ENCODE results near the gene LPO. TPM values are rescaled to one million over a fixed set of nuclear protein-coding genes. Genes with fewer than 3 reads are reported as not detected.

The LPO gene
- total RNA-seq, 1 donor from 2014 or later, result not detected

DNA sequence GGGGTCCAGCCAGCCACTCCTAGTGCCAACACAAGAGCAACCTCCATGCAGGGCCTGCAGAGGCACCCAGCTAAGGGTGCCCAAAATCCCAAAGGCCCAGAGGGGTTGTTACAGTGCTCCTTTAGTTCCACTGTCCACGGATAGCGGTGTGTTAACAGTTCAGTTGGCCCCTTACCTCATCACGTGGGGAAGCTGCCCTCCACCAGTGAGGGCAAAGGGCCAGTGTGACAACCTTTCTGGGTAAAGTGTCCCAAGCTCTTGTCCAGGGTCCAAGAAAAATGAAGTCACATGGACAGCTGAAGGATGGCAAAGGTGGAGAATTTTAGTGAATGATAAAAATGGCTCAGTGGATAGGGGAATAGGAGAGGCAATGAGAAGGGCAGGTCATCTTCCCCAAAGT lies 10.7 kb upstream of the LPO start:
- peaks cover 5 to 14% (median 10%) of the 10 kb centered on the region in 3 donors for H3K27me3 ChIP-seq (ENCODE audit: control insufficient read depth in 3 of 3, insufficient read depth in 3 of 3, low read length in 3 of 3)
- peaks cover 0 to 5% (median 0%) of the 10 kb centered on the region in 3 donors for H3K4me1 ChIP-seq (ENCODE audit: control insufficient read depth in 3 of 3, insufficient read depth in 3 of 3, low read length in 3 of 3)
- H3K4me3 ChIP-seq (ENCODE audit: low read length in 3 of 3), result no peak overlapping the region
- no peak overlapping the region for H3K9ac ChIP-seq (ENCODE audit: low read depth in 1 of 3, low read length in 3 of 3)
- H3K36me3 ChIP-seq (ENCODE audit: control insufficient read depth in 3 of 3, insufficient read depth in 3 of 3, low read length in 3 of 3), result no peaks in the 10 kb centered on the region
- no peaks in the 10 kb centered on the region for H3K9me3 ChIP-seq (ENCODE audit: control insufficient read depth in 3 of 3, low read length in 3 of 3)
- H3K27ac ChIP-seq (ENCODE audit: low read depth, low read length), result no peak overlapping the region

DNA sequence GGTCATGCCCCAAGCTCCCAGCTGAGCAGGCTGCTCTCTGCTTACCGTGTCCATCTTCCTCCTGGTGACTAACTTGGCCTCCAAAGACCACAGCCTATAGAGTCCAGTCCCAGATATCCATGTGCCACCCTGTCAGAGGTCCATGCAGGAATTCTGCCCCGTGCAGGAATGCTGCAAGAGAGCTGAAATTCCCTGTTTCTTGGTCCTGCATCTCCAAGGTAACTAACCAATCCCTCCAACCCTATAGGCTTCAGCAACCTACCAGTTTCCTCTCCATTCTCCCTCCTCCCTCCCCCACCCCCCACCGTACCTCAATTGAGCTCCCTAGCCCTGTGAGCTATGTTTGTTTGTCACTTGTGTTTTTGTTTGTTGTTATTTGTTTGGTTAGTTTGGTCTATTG lies 9.7 kb upstream of the LPO start:
- Histone ChIP-seq H3K27me3 (ENCODE audit: control insufficient read depth in 3 of 3, insufficient read depth in 3 of 3, low read length in 3 of 3) (peaks cover 5 to 18% (median 13%) of the 10 kb centered on the region in 3 donors), H3K9me3 (ENCODE audit: control insufficient read depth in 3 of 3, low read length in 3 of 3) (no peaks in the 10 kb centered on the region), H3K4me3 (ENCODE audit: low read length in 3 of 3) (no peak overlapping the region), H3K36me3 (ENCODE audit: control insufficient read depth in 3 of 3, insufficient read depth in 3 of 3, low read length in 3 of 3) (no peaks in the 10 kb centered on the region), H3K9ac (ENCODE audit: low read depth in 1 of 3, low read length in 3 of 3) (no peak overlapping the region), H3K27ac (ENCODE audit: low read depth, low read length) (no peak overlapping the region), H3K4me1 (ENCODE audit: control insufficient read depth in 3 of 3, insufficient read depth in 3 of 3, low read length in 3 of 3) (peaks cover 0 to 5% (median 0%) of the 10 kb centered on the region in 3 donors)

DNA sequence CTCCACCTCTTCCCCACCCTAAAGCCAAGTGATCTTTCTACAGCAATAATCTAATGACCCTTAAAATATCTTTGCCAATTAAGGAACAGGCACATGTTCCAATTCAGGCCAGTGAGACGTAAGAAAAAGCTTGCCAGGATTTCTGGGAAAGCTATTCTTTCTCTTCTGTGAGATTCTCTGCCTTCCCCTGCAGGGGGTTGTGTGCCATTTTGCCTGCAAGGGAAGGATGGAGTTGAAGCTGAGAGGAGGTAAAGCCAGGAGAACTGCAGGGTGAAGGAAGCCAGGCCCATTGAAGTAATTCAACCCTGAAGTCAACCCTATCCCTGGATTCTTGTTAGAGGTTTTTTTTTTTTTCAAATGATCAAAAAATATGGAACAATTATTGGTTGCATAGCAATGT lies 9.0 kb upstream of the LPO start:
- H3K4me3 ChIP-seq (ENCODE audit: low read length in 3 of 3), result no peak overlapping the region
- H3K9me3 ChIP-seq (ENCODE audit: control insufficient read depth in 3 of 3, low read length in 3 of 3), result no peaks in the 10 kb centered on the region
- peaks cover 0 to 5% (median 0%) of the 10 kb centered on the region in 3 donors for H3K4me1 ChIP-seq (ENCODE audit: control insufficient read depth in 3 of 3, insufficient read depth in 3 of 3, low read length in 3 of 3)
- H3K9ac ChIP-seq (ENCODE audit: low read depth in 1 of 3, low read length in 3 of 3), result no peak overlapping the region
- peaks cover 5 to 18% (median 13%) of the 10 kb centered on the region in 3 donors for H3K27me3 ChIP-seq (ENCODE audit: control insufficient read depth in 3 of 3, insufficient read depth in 3 of 3, low read length in 3 of 3)
- no peak overlapping the region for H3K27ac ChIP-seq (ENCODE audit: low read depth, low read length)
- H3K36me3 ChIP-seq (ENCODE audit: control insufficient read depth in 3 of 3, insufficient read depth in 3 of 3, low read length in 3 of 3), result no peaks in the 10 kb centered on the region

DNA sequence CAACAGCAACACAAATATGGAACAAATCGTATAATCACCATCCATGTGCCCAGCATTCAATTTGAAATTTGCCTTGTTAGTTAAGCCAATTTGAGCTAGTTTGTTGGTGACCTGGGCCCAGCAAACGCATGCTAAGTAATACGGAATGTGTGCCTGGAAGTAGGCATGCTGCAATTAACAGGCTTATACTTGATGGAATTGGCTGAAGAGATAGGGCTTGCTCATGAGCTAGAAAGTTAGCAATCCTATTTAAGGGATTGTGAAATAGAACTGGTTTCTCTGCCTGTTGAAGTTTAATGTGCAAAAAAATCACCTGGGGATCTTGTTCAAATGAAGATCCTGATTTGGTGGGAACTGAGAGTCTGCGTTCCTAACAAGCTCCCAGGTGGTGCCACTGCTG lies 8.5 kb upstream of the LPO start:
- Histone ChIP-seq H3K27me3 (ENCODE audit: control insufficient read depth in 3 of 3, insufficient read depth in 3 of 3, low read length in 3 of 3) (peaks cover 5 to 18% (median 13%) of the 10 kb centered on the region in 3 donors), H3K9ac (ENCODE audit: low read depth in 1 of 3, low read length in 3 of 3) (no peak overlapping the region), H3K36me3 (ENCODE audit: control insufficient read depth in 3 of 3, insufficient read depth in 3 of 3, low read length in 3 of 3) (no peaks in the 10 kb centered on the region), H3K4me3 (ENCODE audit: low read length in 3 of 3) (no peak overlapping the region), H3K9me3 (ENCODE audit: control insufficient read depth in 3 of 3, low read length in 3 of 3) (no peaks in the 10 kb centered on the region), H3K4me1 (ENCODE audit: control insufficient read depth in 3 of 3, insufficient read depth in 3 of 3, low read length in 3 of 3) (peaks cover 0 to 5% (median 0%) of the 10 kb centered on the region in 3 donors), H3K27ac (ENCODE audit: low read depth, low read length) (no peak overlapping the region)

DNA sequence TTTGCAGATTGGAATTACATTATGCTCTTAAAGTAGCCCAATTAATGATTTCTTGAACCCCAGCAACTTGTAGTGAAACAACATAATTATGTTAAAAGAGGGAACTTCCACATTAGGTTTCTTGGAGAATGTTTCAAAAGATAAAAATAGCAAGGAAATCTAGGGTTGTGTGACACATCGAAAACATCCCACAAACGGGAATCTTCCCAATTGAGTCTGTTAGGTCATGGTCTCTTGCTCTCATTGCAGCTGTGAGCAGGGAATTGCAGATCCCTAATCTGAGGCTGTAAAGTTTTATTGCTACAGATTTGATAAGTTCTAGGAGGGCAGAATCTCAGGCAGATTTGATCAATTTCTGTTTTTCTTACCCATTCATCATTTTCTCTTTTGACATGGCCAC lies 6.7 kb upstream of the LPO start:
- H3K4me3 ChIP-seq (ENCODE audit: low read length in 3 of 3), result no peak overlapping the region
- peaks cover 0 to 5% (median 0%) of the 10 kb centered on the region in 3 donors for H3K4me1 ChIP-seq (ENCODE audit: control insufficient read depth in 3 of 3, insufficient read depth in 3 of 3, low read length in 3 of 3)
- H3K27ac ChIP-seq (ENCODE audit: low read depth, low read length), result no peak overlapping the region
- peaks cover 13 to 18% (median 17%) of the 10 kb centered on the region in 3 donors for H3K27me3 ChIP-seq (ENCODE audit: control insufficient read depth in 3 of 3, insufficient read depth in 3 of 3, low read length in 3 of 3)
- H3K9ac ChIP-seq (ENCODE audit: low read depth in 1 of 3, low read length in 3 of 3), result no peak overlapping the region
- no peaks in the 10 kb centered on the region for H3K9me3 ChIP-seq (ENCODE audit: control insufficient read depth in 3 of 3, low read length in 3 of 3)
- no peaks in the 10 kb centered on the region for H3K36me3 ChIP-seq (ENCODE audit: control insufficient read depth in 3 of 3, insufficient read depth in 3 of 3, low read length in 3 of 3)

DNA sequence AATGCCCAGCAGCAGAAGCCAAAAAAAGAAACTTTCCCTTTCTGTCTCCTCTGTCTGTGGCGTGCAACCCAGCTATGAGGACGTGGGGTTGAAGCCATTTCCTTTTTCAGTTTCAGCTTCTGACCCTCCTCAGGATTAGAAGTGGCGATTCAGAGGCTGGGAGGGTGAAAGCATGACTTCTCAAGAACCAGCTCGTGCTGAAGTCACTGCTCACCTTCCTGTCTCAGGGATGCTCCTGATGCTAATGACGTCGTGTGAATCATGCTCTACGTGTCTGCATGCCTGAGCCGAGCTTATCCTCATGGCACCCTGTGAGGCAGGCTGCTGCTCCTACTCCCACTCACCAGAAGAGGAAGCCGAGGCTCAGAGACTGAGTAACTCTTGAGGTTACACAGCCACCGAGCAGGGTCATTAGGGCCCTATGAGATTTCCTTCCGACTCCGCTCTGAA lies 5.7 kb upstream of the LPO start:
- Histone ChIP-seq H3K4me1 (ENCODE audit: control insufficient read depth in 3 of 3, insufficient read depth in 3 of 3, low read length in 3 of 3) (peaks cover 0 to 5% (median 0%) of the 10 kb centered on the region in 3 donors), H3K4me3 (ENCODE audit: low read length in 3 of 3) (no peak overlapping the region), H3K9me3 (ENCODE audit: control insufficient read depth in 3 of 3, low read length in 3 of 3) (no peaks in the 10 kb centered on the region), H3K27ac (ENCODE audit: low read depth, low read length) (no peak overlapping the region), H3K36me3 (ENCODE audit: control insufficient read depth in 3 of 3, insufficient read depth in 3 of 3, low read length in 3 of 3) (no peaks in the 10 kb centered on the region), H3K27me3 (ENCODE audit: control insufficient read depth in 3 of 3, insufficient read depth in 3 of 3, low read length in 3 of 3) (peaks cover 14 to 17% (median 15%) of the 10 kb centered on the region in 3 donors), H3K9ac (ENCODE audit: low read depth in 1 of 3, low read length in 3 of 3) (no peak overlapping the region)

DNA sequence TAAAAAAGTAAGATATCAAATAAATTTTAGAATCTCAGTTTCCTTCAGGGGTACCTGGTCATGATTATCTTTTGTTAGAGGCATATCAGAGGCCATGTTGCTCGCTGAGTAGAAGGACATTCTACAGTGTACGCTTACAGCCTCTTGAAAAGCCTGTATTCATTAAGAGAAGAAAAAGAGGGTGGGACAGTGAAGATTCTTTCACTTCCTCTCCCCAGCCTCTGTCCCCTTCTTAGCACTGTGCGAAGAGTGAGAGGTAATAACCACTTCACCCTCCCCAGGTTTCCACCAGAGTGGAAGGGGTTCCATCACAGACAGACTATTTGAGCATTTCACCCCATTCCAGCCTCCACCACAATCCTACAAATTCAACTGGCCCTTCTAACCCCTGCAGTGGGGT lies 4.8 kb upstream of the LPO start:
- peaks cover 14 to 22% (median 17%) of the 10 kb centered on the region in 3 donors for H3K27me3 ChIP-seq (ENCODE audit: control insufficient read depth in 3 of 3, insufficient read depth in 3 of 3, low read length in 3 of 3)
- H3K4me1 ChIP-seq (ENCODE audit: control insufficient read depth in 3 of 3, insufficient read depth in 3 of 3, low read length in 3 of 3), result peaks cover 0 to 5% (median 0%) of the 10 kb centered on the region in 3 donors
- H3K27ac ChIP-seq (ENCODE audit: low read depth, low read length), result no peak overlapping the region
- H3K9ac ChIP-seq (ENCODE audit: low read depth in 1 of 3, low read length in 3 of 3), result no peak overlapping the region
- H3K36me3 ChIP-seq (ENCODE audit: control insufficient read depth in 3 of 3, insufficient read depth in 3 of 3, low read length in 3 of 3), result no peaks in the 10 kb centered on the region
- no peak overlapping the region for H3K4me3 ChIP-seq (ENCODE audit: low read length in 3 of 3)
- no peaks in the 10 kb centered on the region for H3K9me3 ChIP-seq (ENCODE audit: control insufficient read depth in 3 of 3, low read length in 3 of 3)

DNA sequence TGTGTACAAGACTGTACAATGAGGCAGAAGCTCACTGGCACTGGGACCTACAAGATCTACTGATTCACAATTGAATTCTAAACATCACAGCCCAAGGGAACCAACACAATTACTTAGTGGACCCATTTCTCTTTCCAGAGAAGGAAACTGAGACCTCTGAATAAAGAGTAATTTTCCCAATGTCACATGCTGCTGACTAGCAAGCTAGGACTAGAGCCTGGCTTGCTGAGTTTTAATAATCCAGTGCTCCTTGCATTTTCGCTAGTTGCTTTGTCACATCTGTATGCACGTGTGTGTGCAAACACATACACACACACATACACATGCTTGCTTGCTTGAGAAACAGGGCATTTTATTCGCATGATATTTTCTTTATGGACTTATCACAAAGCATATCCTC lies 3.9 kb upstream of the LPO start:
- Histone ChIP-seq H3K27ac (ENCODE audit: low read depth, low read length) (no peak overlapping the region), H3K4me1 (ENCODE audit: control insufficient read depth in 3 of 3, insufficient read depth in 3 of 3, low read length in 3 of 3) (peaks cover 0 to 5% (median 0%) of the 10 kb centered on the region in 3 donors), H3K9ac (ENCODE audit: low read depth in 1 of 3, low read length in 3 of 3) (no peak overlapping the region), H3K9me3 (ENCODE audit: control insufficient read depth in 3 of 3, low read length in 3 of 3) (no peaks in the 10 kb centered on the region), H3K4me3 (ENCODE audit: low read length in 3 of 3) (no peak overlapping the region), H3K27me3 (ENCODE audit: control insufficient read depth in 3 of 3, insufficient read depth in 3 of 3, low read length in 3 of 3) (peaks cover 14 to 25% (median 25%) of the 10 kb centered on the region in 3 donors), H3K36me3 (ENCODE audit: control insufficient read depth in 3 of 3, insufficient read depth in 3 of 3, low read length in 3 of 3) (no peaks in the 10 kb centered on the region)

DNA sequence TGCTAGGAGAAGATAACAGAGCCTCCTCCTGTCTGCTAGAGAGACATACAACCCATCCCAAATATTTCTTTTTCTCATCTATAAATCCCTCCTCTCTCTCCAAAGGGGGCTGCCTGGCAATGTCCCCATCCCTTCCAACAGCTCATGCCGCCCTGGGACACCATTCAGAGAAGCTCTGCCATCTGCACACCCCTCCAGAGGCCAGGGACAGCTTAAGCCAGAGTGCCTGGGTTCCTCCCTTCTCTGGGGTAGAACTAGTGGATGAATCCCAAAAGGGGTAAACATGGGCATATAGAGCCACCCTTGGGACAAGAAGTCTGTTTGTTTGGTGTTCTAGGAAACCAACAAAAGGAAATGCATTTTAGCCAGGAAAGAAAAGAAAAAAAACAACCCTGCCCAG lies 2.6 kb upstream of the LPO start:
- Histone ChIP-seq H3K27me3 (ENCODE audit: control insufficient read depth in 3 of 3, insufficient read depth in 3 of 3, low read length in 3 of 3) (peaks cover 12 to 29% (median 26%) of the 10 kb centered on the region in 3 donors), H3K4me3 (ENCODE audit: low read length in 3 of 3) (no peak overlapping the region), H3K9me3 (ENCODE audit: control insufficient read depth in 3 of 3, low read length in 3 of 3) (no peaks in the 10 kb centered on the region), H3K36me3 (ENCODE audit: control insufficient read depth in 3 of 3, insufficient read depth in 3 of 3, low read length in 3 of 3) (no peaks in the 10 kb centered on the region), H3K27ac (ENCODE audit: low read depth, low read length) (no peak overlapping the region), H3K9ac (ENCODE audit: low read depth in 1 of 3, low read length in 3 of 3) (no peak overlapping the region), H3K4me1 (ENCODE audit: control insufficient read depth in 3 of 3, insufficient read depth in 3 of 3, low read length in 3 of 3) (peaks cover 0 to 5% (median 0%) of the 10 kb centered on the region in 3 donors)

DNA sequence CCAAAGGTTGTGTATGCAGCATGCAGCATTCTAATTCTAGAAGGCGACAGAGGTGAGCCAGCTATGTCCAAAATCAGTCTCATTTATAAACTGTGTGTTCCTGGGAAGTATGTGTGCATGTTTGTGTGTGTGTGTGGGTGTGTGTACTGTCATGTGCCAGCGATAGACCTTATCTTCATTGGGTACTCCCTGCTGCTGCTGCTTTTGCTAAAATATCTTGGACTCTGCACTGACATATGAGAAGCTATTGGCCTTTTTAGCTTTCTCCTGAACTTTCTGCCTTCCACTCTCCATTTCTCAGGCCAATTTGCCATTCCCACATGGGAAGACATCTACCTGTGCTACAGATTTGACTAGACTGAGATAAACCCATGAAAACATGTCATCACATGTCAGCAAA lies 2.0 kb upstream of the LPO start:
- Histone ChIP-seq H3K4me1 (ENCODE audit: control insufficient read depth in 3 of 3, insufficient read depth in 3 of 3, low read length in 3 of 3) (peaks cover 0 to 5% (median 0%) of the 10 kb centered on the region in 3 donors), H3K4me3 (ENCODE audit: low read length in 3 of 3) (no peak overlapping the region), H3K36me3 (ENCODE audit: control insufficient read depth in 3 of 3, insufficient read depth in 3 of 3, low read length in 3 of 3) (no peaks in the 10 kb centered on the region), H3K9me3 (ENCODE audit: control insufficient read depth in 3 of 3, low read length in 3 of 3) (no peaks in the 10 kb centered on the region), H3K27ac (ENCODE audit: low read depth, low read length) (no peak overlapping the region), H3K27me3 (ENCODE audit: control insufficient read depth in 3 of 3, insufficient read depth in 3 of 3, low read length in 3 of 3) (peaks cover 12 to 29% (median 26%) of the 10 kb centered on the region in 3 donors), H3K9ac (ENCODE audit: low read depth in 1 of 3, low read length in 3 of 3) (no peak overlapping the region)

Measured in skeletal muscle tissue (tissue), 4 donors.